GM20000 (cell line): ENCODE measurements around the gene FOCAD.

Source experiments
- DNase-seq: peaks from one replicate; pipeline ENCODE4 v3.0.0; 2012; ENCODE audit warnings: low spot score
- TF ChIP-seq, protein P1 (sequence below): IDR thresholded peaks from 2 replicates; pipeline ENCODE4 v1.5.1; 2012; ENCODE audit warnings: mild to moderate bottlenecking, control low read depth; ENCODE audit errors: extremely low read depth, missing control alignments

Gene FOCAD

DNA sequence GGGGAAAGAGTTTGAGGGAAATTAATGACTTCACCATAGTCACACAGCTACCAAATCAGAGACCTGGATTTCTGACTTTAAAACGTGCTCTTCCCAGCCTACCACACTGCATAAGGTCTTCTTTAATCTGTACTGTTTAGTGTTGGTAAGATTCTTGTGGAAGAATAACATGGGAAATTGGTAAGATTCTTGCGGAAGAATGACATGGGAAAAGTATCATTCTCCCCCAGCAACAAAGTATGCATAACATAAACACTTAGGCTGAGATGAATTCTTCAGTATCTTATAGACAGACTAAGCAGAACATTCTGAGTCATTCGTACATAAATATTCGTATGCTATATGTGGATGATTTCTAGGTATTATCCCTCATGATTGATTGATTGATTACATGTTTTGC is 170.4 kb downstream of the FOCAD start:
- DNase-seq: no peak
- TF ChIP-seq, protein P1, sequence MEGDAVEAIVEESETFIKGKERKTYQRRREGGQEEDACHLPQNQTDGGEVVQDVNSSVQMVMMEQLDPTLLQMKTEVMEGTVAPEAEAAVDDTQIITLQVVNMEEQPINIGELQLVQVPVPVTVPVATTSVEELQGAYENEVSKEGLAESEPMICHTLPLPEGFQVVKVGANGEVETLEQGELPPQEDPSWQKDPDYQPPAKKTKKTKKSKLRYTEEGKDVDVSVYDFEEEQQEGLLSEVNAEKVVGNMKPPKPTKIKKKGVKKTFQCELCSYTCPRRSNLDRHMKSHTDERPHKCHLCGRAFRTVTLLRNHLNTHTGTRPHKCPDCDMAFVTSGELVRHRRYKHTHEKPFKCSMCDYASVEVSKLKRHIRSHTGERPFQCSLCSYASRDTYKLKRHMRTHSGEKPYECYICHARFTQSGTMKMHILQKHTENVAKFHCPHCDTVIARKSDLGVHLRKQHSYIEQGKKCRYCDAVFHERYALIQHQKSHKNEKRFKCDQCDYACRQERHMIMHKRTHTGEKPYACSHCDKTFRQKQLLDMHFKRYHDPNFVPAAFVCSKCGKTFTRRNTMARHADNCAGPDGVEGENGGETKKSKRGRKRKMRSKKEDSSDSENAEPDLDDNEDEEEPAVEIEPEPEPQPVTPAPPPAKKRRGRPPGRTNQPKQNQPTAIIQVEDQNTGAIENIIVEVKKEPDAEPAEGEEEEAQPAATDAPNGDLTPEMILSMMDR: no peak

DNA sequence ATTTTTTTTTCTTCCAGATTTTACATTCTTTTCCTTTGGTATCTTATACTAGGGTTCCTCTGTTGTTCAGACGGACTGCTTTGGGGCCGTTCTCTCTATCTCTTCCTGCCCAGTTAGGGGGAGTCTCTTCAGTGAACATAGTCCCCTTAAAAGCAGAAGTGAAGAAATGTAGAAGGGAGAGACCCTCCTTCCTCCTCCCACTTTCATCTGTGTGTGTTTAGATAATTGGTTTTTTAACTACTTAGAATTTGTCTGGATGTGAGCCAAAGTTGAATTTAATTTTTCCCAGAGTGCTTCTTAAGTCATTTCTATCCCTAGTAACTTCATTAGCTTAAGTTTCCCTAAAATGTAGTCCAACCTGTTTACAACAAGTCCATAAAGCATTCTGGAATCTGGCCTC is 179.9 kb downstream of the FOCAD start:
- no peak for DNase-seq

DNA sequence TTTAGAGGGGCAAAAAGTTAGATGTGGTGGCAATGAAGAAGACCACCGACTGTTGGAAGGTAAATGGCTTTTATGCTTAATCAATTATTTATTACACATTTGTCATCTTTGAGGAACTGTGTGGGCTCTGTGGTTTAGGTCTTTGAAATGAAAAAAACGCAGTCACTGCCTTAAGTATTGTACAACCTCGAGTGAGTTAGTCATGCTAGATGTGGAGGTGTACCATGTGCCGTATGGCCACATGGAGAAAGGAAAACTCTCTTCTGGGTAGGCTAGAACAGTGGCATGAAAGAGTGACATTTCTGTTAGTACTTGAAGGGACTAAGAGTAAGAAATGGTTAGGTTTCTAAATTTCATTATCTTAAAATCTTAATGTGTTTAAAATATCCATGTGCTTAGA is 181.3 kb downstream of the FOCAD start:
- TF ChIP-seq, protein P1: no peak

More for the DNA sequence above, 179.9 kb downstream of the FOCAD start:
- TF ChIP-seq, protein P1: no peak

DNA sequence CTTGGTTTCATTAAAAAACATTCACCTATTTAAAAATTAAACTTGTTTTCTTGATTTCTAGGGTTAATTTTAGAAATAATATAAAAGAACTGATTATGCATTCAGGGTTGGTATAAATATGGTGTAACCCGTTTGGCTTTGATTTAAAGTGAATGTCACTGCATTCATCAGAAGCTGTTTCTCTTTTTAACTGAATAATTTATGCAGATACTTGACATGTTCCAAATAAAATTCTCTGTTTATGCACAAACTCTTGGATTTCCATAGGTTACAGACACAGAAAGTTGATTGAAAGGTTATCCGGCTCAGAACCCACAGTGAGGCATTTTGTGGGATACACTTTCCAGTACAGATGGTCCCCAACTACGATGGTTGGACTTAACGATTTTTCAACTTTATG is 186.1 kb downstream of the FOCAD start:
- TF ChIP-seq, protein P1: no peak

More for the DNA sequence above, 181.3 kb downstream of the FOCAD start:
- no peak for DNase-seq

DNA sequence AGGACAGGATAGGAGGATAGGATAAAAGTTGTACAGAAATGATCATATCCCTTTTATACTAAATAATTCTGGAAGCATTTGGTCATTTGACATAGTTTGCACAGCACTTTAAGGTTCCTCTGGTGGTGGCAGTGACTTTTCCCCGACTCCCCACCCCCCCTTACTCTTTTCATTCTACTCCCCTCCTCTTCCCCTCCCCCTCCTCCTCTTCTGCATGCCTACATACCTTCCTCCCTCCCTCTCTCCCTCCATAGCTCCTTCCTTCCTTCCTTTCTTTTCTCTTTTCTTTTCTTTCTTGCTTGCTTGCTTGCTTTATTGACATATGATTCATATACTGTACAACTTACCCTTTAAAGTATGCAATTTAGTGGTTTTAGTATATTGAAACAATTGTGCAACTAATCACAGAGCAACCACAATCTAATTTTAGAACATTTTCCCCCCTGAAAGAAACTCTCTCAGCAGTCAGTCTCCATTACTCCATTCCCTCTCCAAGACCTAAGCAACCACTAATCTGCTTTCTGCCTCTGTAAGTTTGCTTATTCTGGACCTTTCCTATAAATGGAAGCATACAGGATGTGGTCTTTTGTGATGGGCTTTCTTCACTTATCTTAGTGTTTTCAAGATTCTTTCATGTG is 188.4 kb downstream of the FOCAD start:
- TF ChIP-seq, protein P1: no peak
- no peak for DNase-seq

More for the DNA sequence above, 186.1 kb downstream of the FOCAD start:
- no peak for DNase-seq

DNA sequence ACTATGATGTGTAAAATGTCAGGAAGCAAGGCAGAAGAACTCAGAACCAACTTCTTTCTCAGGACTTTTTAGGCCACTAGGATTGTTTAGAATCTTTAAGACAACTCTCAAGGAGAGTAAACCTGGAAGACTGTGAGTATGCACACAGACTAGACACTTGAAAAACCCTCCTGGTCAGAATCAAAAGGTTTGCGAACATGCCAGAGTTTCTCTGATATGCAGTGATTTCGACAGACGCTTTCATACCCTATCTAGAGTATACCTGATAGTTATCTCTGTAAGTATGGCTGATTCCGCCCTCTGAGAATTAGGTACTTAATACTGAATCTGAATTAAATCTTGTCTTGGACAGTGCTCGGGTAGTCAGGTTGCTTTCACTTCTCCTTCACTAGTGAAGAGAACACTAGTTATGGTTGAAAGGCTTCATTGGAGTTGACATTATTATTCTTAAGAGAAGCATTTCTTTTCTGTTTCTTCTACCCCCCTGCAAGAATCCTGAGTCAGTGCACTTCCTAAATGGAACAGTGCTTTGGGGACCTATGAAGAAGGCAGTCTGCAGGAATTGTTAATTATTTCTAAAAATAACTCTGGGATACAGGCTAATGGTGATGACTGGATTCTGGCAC is 189.3 kb downstream of the FOCAD start:
- TF ChIP-seq, protein P1: no peak
- DNase-seq: no peak

DNA sequence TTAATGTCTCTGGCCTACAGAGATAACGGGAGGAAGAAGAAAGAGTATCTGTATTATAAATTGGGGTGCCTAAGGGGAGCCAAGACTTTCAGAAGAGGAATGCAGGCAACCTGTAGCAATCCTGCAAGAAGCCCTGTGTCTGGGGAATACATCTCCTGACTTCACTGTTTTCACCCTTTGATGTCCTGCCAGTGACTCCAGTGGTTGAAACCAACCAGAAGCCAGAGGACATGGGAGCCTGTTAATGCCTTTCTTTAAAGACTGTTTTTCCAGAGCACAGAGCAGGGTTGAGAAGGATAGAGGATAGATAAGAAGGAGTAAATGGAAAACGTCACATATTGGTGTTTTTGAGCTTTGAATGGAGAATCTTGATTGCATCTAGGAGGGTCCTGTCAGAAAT is 196.2 kb downstream of the FOCAD start:
- TF ChIP-seq, protein P1: no peak
- DNase-seq: no peak
